NOMO-1 treated with dmso at 0.1 percent for 144 hours (cell line): ENCODE results near the gene SYS1.
"Not testable (repeated sequence)": the region's sequence is repeated elsewhere in the genome, so short reads cannot be mapped to it uniquely, and the experiment has no call there.

ENCODE experiments used
- DNase-seq: peaks from one replicate; lab custom pipeline; 2025; ENCODE audit not compliant: unreplicated experiment; lab: John Stamatoyannopoulos, UW

Gene SYS1

DNA sequence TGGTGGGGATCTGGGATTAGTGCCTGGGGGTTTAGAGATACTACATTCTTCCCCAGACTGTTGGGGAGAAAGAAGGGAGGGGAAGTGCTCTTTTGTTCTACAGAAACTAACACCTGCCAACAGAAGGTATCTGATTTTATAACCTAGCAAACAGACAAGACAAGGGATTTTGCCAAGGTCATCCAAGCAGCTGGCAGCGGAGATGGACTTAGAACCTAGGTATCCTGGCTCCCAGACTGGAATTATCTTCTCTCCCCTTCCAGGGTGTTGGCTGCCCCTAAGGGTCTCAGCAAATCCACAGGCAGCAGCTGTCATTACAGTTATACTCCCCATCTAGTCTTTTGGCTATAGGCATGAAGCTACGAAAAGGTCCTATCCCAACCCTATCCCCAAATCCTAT is 23.2 kb upstream of the SYS1 start:
- no peak for DNase-seq

GRCh38 chr20:45340236-45340847 is 22.6 kb upstream of the SYS1 start:
- no peak for DNase-seq

GRCh38 chr20:45340951-45341350 is 22.0 kb upstream of the SYS1 start:
- DNase-seq, result no peak

DNA sequence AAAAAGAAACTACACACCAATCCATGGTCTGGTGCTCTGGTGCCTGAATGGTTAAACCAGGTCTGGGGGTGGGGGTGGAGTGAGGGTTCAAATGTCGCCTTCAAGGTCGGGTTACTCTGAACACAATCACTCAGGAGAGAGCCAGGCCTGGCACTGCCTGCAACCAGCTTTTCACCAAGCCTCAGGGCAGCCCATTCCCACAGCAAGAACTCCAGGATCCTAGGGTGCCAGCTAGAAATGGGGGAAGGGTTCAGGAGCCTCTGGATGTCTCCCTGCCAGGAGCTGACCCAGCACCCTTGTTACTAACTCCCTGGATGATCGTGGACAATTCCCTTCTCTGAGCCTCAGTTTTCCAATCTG is 21.4 kb upstream of the SYS1 start:
- no peak for DNase-seq

- no peak for DNase-seq
These were observed 20.8 kb upstream of the SYS1 start for GRCh38 chr20:45341939-45342854.

GRCh38 chr20:45342855-45343531 is 20.0 kb upstream of the SYS1 start:
- DNase-seq, result no peak

DNA sequence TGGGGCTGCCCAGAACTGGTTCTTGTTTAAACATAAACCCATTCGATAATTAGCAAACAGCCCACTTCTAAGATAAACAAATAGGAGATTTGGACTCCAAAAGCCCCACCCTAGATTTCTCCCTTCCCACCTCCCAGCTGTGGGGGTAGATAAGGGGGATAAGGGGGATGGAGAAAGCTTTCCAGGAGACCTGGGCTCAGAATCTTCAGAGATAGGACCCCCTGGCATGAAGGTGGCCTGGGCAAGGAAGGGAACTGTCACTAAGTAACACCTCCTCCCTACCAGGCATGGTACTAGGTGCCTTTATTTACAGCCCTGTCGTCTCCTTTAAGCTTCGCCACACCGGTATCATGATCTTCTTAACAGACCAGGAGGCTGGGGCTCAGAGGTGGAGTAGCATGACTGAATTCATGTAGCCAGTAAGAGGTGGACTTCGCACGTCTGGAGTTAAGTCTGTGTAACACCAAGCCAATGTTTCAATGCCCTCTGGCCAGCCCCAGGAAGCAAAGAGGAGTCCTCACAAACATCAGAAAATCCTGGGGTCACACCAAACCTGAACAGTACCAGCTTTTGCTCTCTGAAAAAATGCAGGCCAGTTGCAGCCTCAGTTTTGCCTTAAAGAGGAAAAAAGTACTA is 19.3 kb upstream of the SYS1 start:
- DNase-seq, result no peak

GRCh38 chr20:45344168-45344860 is 18.6 kb upstream of the SYS1 start:
- DNase-seq, result peak; percentile 54

GRCh38 chr20:45345104-45345936 is 17.6 kb upstream of the SYS1 start:
- DNase-seq, result no peak

- DNase-seq, result no peak
These were observed 16.7 kb upstream of the SYS1 start for GRCh38 chr20:45346291-45346718.

DNA sequence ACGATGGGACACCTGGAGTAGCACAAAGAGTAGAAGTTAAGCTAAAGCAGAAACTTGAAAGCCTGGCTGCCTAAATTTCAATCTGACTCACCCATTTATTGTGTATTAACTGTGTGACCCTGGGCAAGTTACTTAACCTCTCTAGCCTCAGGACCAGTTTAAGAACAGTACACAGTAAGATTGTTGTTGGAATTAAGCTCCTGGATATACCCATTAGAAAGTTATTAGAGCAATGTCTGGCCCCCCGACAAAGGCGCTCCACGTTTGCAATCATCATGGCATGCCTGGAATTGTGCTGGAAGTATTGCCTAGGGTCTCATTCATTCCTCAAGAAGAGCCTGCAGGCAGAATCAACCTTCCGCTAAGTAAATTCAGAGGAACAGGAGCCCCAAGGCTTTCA is 16.1 kb upstream of the SYS1 start:
- DNase-seq, result no peak

- no peak for DNase-seq
These were observed 15.5 kb upstream of the SYS1 start for GRCh38 chr20:45347297-45347935.

DNA sequence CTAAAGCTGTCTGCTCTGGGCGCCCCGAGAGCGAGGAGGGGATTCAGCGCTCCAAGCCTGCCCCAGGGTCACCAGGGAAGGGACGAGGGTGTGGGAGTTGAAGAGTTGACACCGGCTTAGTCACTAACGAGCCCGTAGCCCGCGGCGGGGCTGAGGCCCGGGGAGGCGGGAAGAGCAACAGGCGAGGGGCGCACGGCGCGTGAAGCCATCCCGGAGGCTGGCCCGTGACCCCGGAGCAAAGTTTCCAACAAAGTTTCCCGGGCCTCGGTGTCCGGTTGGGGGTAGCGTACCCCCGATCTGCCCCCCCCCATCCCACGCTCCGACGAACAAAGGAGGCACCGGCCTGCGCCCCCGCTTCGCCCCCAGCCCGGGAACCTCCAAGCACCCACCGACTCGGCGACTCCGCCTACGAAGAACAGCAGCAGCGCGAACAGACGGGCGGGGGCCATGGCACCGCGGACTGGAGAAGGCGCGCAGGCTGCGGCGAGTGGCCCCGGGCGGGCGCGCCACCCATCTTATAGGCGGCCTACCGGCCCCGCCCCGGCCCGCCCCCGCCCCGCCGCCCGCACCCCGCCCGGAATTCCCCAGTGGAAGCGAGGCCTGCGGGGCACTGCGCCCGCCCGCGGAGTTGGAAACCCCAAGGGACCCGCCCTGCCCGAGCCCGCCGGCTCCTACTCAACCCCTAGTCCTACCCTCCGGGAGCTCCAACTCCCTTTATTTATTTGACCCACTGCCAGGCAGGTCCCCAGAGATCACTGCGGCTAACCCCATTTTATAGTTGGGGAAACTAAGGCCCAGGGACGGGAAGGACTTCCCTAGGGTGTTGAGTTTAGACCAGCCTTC is 14.8 kb upstream of the SYS1 start, which contains the start of gene SDC4:
Gene SDC4 (minus strand): TSS at position 489 of the 843 bp plus-strand sequence. CDS start 40 bp downstream, at position 449.
- DNase-seq, result no peak

DNA sequence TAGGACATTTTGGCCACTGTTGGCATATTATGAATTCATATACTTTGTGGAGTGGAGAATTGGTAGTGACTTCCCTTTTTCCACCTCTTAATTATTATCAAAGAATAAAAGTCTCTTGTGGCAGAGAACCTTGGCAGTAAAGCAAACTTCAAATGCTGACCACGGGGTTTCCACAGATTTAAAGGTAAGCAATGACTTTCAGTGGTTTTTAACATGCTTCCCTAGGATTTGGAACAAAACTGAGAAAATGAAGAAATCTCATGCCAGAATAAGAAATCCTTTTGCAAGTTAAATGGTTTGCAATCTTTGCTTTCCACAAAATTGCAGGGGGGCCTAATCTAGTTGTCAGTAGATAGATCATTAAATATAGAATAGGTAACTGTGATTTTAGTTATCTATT is 12.7 kb upstream of the SYS1 start:
- no peak for DNase-seq

DNA sequence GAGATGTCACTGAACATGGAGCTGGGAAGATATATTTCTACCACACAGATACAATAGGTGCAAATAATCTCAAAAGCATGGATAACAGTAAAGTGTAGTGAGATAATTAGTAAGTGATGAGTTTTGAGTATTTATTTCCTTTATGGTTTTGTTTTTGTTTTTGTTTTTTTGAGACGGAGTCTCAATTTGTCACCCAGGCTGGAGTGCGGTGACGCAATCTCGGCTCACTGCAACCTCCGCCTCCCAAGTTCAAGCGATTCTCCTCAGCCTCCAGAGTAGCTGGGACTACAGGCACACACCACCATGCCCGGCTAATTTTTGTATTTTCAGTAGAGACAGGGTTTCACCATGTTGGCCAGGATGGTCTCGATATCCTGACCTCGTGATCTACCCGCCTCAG is 12.2 kb upstream of the SYS1 start:
- not testable (repeated sequence) for DNase-seq

DNA sequence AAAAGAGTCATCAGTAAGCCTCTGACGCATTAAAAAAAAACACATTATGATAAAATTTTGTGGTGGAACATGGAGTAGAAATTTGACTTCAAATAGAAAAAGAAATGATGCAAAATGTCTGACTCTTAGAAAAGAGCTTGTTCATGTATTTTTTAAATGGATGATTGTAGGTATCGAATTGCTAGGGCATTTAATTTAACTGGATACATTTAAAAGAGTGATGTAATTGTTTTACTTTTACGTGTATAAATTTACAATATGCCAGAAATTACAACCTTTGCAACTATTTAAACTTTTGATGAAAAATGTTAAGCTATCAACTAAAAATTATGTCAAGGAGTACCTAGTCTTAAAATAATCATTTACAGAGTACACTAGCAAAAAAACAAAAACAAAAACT is 10.2 kb upstream of the SYS1 start:
- DNase-seq, result no peak

DNA sequence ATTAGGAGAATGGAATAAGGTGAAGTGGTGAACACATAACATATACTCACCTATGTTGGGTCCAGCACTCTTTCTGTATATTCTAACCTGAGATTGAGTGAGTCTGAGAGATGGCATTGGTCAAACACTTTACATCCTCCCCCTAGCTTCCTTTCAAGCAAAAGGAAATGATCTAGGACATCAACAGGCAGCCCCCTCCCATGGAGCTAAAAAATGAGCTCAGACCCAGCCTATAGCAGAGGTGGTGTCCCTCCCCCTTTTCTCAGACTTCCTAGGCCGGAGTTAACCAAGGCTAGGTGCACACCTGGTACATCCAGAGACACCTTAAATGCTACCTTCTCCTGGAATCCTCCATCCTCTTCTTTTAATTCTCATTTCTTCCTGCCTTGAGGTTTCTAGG is 9.2 kb upstream of the SYS1 start:
- DNase-seq, result no peak

DNA sequence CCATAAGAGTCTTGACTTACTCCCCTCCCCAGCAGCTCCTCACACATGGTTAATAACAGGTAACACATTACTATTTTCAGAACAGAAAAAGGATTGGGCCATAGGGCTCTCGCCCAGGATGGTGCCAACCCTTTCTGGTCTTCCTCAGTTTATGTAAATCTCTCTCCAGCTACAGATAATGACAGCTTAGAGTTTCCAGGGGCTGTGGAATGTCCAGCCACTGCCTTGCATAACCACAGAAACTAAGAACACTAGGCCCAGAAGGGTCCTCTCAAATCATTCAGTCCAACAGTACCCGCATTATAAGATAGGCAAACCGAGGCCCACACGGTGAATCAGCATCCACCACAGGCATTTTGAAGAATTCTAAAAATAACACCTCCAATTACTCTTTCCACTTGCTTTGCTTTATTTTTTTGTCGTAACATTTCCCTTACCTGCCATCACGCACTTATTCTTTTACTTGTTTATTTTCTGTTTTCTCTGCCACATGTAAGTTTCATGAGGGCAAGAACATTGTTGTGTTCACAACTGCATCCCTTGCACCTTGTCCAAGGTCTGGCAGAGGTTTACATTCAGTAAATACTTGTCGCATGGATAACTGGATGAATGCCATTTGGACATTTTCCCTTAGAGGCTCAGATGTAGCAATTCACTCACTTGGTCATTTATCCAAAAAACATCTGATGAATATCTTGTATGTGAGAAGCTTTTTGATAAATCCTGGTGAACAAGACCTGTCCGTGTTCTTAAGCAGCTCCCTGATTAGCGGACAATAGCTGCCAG is 8.3 kb upstream of the SYS1 start:
- no peak for DNase-seq
